Tibial artery (tissue), 4 donors: ENCODE results near the gene ZNF609.

ENCODE experiments used
- DNase-seq, 2 donors: peaks; one replicate each; pipeline ENCODE4 v3.0.0-alpha.2; 2019
- H3K27ac ChIP-seq, 2 donors: fragments of 200-600 bp; sonication (generic) in 1 of 2; 1 replicate in 1 of 2; 2 replicates in 1 of 2; pipeline ENCODE4 v1.5.1; 2018 to 2019; ENCODE audit warnings: mild to moderate bottlenecking in 1 of 2
- H3K27me3 ChIP-seq, 2 donors: fragments of 200-600 bp; sonication (generic) in 1 of 2; one replicate each; pipeline versions ENCODE4 v1.5.1 to v1.6.0; 2016 to 2019
- H3K36me3 ChIP-seq, 3 donors: fragments of 200-600 bp; sonication (generic) in 2 of 3; one replicate each; pipeline ENCODE4 v1.5.1; 2016 to 2019; ENCODE audit warnings: mild to moderate bottlenecking in 2 of 3
- H3K4me1 ChIP-seq, 4 donors: fragments of 200-600 bp; sonication (generic) in 2 of 4; 1 replicate in 3 of 4; 2 replicates in 1 of 4; pipeline ENCODE4 v1.5.1; 2016 to 2019
- H3K4me3 ChIP-seq, 2 donors: fragments of 200-600 bp; sonication (generic) in 1 of 2; 1 replicate in 1 of 2; 2 replicates in 1 of 2; pipeline ENCODE4 v1.5.1; 2018 to 2019; ENCODE audit warnings: mild to moderate bottlenecking in 2 of 2
- H3K9me3 ChIP-seq, 3 donors: fragments of 200-600 bp; sonication (generic) in 1 of 3; one replicate each; pipeline ENCODE4 v1.5.1; 2016 to 2019
- intact Hi-C: fragments of 100-400 bp; cut with DNase I; formaldehyde crosslinking; loops from one replicate; pipeline ENCODE4 v1.15.0; 2023; ENCODE audit warnings: low total_unique reads
- TF ChIP-seq, protein P1 (sequence below), 2 experiments: fragments of 200-600 bp in 1 of 2; fragments of 450-650 bp in 1 of 2; IDR thresholded peaks; one replicate each; pipeline ENCODE4 v1.5.1; 2017 to 2019; ENCODE audit warnings: antibody characterized with exemption in 2 of 2, mild to moderate bottlenecking in 1 of 2, moderate library complexity in 1 of 2

Gene ZNF609

DNA sequence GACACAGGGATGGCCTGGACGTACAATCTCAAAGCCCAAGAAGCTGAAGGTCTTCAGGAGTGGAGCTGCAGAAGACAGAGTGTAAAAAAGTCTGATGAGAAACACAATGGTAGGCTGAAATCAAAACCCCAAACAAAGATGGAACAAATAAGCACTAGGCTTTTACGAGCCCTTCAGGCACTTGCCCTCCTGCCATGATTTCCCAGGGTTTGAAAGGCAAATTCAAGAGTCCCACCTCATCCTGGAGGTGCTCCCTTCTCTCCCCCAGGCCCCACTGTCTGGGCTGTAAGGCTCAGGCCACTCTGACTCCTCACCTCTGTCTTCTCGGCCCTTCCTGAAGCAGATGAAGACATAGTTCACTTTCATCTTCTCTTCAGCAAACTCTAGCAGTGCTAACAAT, 228.4 kb downstream of the ZNF609 start:
- peak overlapping the region; percentile 30 to 55 for H3K27ac ChIP-seq
- DNase-seq, result no peak

GRCh38 chr15:64690008-64690407, 229.6 kb downstream of the ZNF609 start:
- H3K4me1 ChIP-seq, result peaks cover 0 to 66% (median 41%) of the 10 kb centered on the region in 4 donors
- intact Hi-C loops, result loop anchor here (10.0 kb wide), 1 partner anchor 215 kb away; no protein-coding TSS in a partner anchor
- TF ChIP-seq, protein P1, sequence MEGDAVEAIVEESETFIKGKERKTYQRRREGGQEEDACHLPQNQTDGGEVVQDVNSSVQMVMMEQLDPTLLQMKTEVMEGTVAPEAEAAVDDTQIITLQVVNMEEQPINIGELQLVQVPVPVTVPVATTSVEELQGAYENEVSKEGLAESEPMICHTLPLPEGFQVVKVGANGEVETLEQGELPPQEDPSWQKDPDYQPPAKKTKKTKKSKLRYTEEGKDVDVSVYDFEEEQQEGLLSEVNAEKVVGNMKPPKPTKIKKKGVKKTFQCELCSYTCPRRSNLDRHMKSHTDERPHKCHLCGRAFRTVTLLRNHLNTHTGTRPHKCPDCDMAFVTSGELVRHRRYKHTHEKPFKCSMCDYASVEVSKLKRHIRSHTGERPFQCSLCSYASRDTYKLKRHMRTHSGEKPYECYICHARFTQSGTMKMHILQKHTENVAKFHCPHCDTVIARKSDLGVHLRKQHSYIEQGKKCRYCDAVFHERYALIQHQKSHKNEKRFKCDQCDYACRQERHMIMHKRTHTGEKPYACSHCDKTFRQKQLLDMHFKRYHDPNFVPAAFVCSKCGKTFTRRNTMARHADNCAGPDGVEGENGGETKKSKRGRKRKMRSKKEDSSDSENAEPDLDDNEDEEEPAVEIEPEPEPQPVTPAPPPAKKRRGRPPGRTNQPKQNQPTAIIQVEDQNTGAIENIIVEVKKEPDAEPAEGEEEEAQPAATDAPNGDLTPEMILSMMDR (IDR thresholded peaks at IDR 0.05), result no peak
- H3K27me3 ChIP-seq, result no peaks in the 10 kb centered on the region
- H3K4me3 ChIP-seq, result no peak overlapping the region
- H3K36me3 ChIP-seq, result peaks cover 39 to 72% (median 40%) of the 10 kb centered on the region in 3 donors
- no peaks in the 10 kb centered on the region for H3K9me3 ChIP-seq
- H3K27ac ChIP-seq, result peak overlapping the region; percentile 30 to 66
- no peak for DNase-seq

More for the DNA sequence above, 228.4 kb downstream of the ZNF609 start:
- TF ChIP-seq, protein P1 (IDR thresholded peaks at IDR 0.05), result no peak
- Histone ChIP-seq H3K4me3 (no peak overlapping the region), H3K27me3 (no peaks in the 10 kb centered on the region), H3K36me3 (peaks cover 34 to 75% (median 39%) of the 10 kb centered on the region in 3 donors), H3K9me3 (no peaks in the 10 kb centered on the region), H3K4me1 (peaks cover 0 to 54% (median 35%) of the 10 kb centered on the region in 4 donors)
- intact Hi-C loops, result loop anchor here (10.0 kb wide), 1 partner anchor 524 kb away; the partner anchor contains the start of gene PPIB

- Histone ChIP-seq H3K4me1 (peaks cover 0 to 73% (median 43%) of the 10 kb centered on the region in 4 donors), H3K27me3 (no peaks in the 10 kb centered on the region), H3K4me3 (no peak overlapping the region), H3K9me3 (no peaks in the 10 kb centered on the region), H3K27ac (peak overlapping the region; percentile 30 to 66), H3K36me3 (peaks cover 39 to 69% (median 40%) of the 10 kb centered on the region in 3 donors)
- DNase-seq, result no peak
- TF ChIP-seq, protein P1 (IDR thresholded peaks at IDR 0.05), result peak in 1 of 2 experiments; percentile 12
- intact Hi-C loops, result loop anchor here (10.0 kb wide), 1 partner anchor 214 kb away; no protein-coding TSS in a partner anchor
Observed at GRCh38 chr15:64690578-64691296, 230.4 kb downstream of the ZNF609 start.

GRCh38 chr15:64691896-64692565, 231.7 kb downstream of the ZNF609 start:
- Histone ChIP-seq H3K36me3 (peaks cover 31 to 58% (median 38%) of the 10 kb centered on the region in 3 donors), H3K9me3 (no peaks in the 10 kb centered on the region), H3K4me3 (no peak overlapping the region), H3K27me3 (no peaks in the 10 kb centered on the region), H3K27ac (peak overlapping the region; percentile 57 to 66), H3K4me1 (peaks cover 0 to 82% (median 48%) of the 10 kb centered on the region in 4 donors)
- TF ChIP-seq, protein P1 (IDR thresholded peaks at IDR 0.05), result no peak
- intact Hi-C loops, result loop anchor here (10.0 kb wide), 1 partner anchor 213 kb away; no protein-coding TSS in a partner anchor
- DNase-seq, result peak in 1 of 2 donors; percentile 49

GRCh38 chr15:64693134-64693533, 232.8 kb downstream of the ZNF609 start:
- intact Hi-C loops, result loop anchor here (10.0 kb wide), 1 partner anchor 212 kb away; no protein-coding TSS in a partner anchor
- H3K4me1 ChIP-seq, result peaks cover 0 to 84% (median 47%) of the 10 kb centered on the region in 4 donors
- no peak overlapping the region for H3K4me3 ChIP-seq
- DNase-seq, result peak; percentile 66 to 83
- H3K27me3 ChIP-seq, result no peaks in the 10 kb centered on the region
- TF ChIP-seq, protein P1 (IDR thresholded peaks at IDR 0.05), result no peak
- peaks cover 25 to 47% (median 29%) of the 10 kb centered on the region in 3 donors for H3K36me3 ChIP-seq
- H3K27ac ChIP-seq, result peak overlapping the region; percentile 57 to 84
- H3K9me3 ChIP-seq, result no peaks in the 10 kb centered on the region
